GM19455 (cell line): Measurements from ENCODE around the gene TAL2.
"Not testable (repeated sequence)": the region's sequence is repeated elsewhere in the genome, so short reads cannot be mapped to it uniquely, and the experiment has no call there.

Experiments used
- ATAC-seq: cut with Tn5 transposase; IDR thresholded peaks from one replicate; pipeline ENCODE4 v1.9.1; 2021; ENCODE audit not compliant: unreplicated experiment

Gene TAL2

GRCh38 chr9:105673850-105674387, 11.7 kb downstream of the TAL2 start:
- ATAC-seq: no peak

DNA sequence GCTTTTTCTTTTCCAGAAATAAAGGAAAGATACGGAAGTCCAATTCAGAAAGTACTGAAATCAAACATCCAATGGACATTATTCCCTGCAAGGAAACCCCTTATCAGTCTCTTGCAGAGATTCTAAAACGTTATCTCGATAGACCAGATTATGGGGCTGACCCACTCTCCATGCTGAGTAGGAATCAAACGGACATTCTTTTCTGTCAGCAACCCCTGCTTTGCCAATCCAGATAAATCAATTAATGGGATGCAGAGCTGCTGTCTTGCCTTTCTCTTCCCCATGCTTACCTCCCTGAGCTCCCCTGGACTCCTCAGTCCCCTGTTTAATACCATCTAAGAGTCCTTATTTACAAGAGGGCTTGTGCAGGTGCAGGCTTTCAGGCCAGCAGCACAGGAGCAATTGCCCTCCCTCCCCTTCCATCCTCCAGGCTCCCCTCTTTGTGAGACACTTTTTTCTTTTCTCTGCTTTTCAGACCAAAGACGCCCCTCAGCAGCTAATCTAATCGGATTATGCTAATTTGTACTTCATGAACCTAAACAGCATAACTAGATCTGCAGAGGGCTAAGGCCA, 14.2 kb downstream of the TAL2 start:
- no peak for ATAC-seq

DNA sequence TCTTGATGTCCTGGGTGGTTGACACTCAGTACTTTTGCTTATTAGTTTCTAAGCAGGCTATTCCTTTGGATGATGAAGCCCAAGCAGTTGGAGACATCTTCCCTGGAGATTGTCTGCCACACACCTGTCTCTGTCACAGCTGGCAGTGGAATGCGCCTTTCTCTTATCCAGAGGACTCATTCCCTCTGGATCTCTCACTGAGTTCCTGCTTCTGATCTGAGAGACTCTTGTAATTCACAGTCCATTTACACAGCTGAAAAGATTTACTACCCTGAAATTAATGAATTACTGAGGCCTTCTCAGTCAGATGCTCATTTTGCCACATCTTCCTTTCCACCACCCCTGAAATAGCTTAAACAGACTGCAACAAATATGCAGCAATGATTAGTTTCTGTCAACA, 15.9 kb downstream of the TAL2 start:
- no peak for ATAC-seq

DNA sequence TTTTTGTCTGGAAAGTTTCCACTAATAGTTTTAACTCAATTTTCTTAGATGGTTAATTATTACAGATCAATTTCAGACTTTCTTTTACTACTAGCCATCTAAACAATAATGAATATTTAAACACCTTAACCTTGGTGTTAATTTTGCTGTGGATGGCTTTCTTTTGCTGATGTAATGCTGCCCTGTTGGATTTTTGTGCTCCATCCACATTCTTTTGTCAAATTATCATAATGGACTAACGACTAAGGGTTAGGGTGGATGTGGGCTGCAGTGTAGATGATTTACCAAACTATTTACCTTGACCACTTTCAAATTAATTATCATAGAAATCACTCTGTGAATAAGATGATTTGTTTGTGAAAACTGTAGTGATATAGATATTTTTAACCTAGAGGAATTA, 16.5 kb downstream of the TAL2 start:
- no peak for ATAC-seq

DNA sequence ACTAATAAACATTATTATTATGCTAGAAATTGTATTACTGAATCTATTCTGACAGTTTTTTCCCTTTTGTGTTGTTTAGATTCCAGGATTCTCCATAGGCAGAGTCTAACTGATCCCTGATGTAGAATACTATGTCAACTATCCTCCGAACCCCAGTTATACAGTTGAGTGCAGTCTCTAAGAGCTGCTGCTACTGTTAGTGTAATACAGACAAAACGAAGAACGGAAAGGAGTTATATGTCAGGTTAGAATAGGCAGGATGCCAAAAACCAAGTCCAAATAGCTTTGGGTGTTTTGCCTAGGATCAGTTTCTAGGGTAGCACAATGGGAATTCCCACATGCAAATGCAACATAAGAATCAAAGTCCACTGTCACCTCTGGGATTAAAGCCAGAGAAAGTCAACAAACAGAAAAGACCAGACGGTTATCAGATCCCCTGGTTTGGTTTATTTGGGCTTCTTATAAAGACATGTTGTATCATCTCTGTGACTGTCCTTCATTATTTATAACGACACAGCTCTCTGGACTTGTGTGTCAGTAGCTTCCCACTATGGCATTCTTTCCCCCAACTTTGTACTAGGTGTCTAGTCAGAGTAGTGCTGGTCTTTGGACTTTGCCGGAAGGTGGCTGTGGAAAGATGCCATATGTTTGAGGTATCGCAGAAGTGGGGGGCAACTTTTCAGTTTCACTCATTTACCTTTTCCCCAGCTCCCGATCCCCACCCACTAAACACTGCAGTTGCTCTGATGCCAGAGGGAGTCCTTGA, 17.2 kb downstream of the TAL2 start:
- no peak for ATAC-seq

DNA sequence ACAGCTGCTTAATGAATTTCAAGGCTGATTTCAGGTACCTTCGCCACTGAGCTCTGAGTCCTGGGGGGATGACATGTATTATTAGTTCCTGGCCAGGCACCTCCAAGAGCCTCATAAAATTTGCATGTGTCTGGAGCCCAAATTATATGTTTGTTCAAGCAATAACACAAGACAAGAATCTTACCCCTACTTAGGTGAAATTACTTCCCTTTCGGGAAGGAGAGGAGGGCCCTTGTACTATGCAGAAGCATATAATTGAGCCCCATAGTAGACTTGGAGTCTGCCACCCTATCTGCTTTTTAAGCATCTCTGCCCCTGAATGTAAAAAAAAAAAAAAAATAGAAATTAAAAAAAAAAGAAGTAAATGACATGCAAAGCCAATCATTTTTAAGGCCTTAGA, 19.1 kb downstream of the TAL2 start:
- no peak for ATAC-seq

DNA sequence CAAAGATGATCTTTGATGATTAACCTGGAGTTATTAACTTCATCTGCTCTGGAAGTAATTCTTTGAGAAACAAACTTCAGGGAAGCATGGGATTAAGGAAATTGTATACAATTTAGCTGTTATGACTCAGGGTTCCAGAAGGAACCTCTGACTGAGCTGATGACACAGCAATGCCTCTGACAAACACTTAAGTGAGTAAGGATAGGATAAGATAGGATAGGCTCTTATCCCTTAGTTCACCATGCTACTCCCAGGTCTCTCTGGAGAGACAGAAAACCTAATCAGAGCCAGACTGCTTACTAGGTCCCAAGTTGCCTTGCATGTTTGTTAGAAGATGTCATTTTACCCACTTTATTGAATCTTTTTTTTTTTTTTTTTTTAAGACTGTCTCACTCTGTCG, 19.5 kb downstream of the TAL2 start:
- ATAC-seq: no peak

DNA sequence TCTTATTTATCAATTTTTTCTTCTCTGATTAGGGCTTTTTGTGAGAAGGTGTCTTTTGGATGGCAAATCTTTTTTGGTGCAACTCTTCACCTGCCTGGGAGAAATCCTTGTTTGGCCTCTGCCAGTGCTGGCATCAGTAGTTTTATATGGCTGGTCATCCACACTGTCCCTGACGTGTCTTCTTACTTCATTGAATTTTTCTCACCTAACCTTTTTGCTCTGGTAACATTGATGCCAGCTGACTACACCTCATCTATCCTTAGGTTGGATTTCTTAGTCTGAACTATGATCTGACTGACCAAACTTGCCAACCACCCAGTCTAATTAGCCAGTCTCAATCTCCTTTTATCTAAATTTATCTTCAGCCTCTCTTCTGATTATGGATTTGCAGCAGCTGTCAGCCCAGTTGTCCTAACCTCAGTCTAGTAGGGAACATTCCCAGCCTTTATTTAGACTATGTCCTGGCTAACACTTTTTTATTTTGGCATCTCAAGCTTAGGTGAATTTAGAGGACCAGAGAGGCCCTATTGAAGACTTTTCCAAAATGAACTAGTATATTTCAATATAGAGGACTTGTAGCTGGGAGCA, 21.5 kb downstream of the TAL2 start:
- no peak for ATAC-seq

DNA sequence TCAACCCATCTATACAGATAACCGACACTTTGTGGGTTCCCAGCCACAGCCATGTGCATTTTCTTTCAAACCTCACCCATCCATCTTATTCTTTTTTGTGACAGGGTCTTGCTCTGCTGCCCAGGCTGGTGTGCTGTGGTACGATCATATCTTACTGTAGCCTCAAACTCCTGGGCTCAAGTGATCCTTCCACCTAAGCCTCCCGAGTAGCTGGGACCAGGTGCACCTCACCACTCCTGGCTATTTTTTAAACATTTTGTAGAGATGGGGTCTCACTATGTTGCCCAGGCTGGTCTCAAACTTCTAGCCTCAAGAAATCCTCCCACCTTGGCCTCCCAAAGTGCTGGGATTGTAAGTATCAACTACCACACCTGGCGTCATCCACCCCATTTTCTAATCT, 24.7 kb downstream of the TAL2 start:
- ATAC-seq: no peak

DNA sequence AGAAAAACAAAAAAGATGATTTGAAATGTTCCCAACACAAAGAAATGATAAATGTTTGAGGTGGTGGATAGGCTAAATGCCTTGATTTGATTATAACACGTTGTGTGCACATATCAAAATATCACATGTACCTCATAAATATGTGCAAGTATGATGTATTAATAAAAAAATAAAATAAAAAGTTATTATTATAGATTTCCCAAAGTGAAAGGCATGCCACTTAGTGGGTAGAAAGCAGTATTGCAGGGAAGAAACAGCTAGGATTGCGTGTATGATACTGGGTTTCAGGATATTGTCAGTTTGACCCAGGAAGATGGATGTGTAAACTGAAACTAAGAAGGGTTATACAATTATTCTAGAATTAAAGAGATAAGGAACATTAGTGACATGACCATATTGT, 28.5 kb downstream of the TAL2 start:
- no peak for ATAC-seq

- peak; percentile 30 for ATAC-seq
Observed at GRCh38 chr9:105693435-105694189, 31.4 kb downstream of the TAL2 start.

DNA sequence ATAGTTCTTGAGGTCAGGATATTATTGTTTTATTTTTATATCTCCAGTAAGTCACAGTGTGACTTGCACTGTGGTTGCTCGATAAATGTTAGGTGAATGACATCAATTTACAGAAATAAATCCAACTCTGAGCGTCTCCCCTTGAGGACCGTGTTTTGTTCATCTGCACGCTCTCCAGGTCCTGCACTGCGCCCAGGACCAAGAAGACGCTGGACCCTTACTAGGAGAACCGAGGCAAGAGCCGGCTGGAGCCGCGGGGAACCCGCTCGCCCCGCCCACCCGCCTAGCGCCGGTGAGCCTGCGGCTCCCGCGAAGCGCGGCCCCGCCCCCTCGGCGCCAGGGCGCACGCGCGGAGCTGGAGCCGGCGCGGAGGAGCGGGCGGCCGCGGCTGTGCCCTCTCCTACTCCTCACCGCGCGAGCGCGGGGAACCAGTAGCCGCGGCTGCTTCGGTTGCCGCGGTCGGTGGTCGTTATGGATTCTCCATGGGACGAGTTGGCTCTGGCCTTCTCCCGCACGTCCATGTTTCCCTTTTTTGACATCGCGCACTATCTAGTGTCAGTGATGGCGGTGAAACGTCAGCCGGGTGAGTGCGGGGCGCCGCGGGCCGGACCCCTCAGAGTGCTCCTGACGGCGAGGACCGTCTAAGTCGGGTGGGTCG, 32.1 kb downstream of the TAL2 start, which contains the start of gene TMEM38B:
Gene TMEM38B (plus strand): TSS at position 352 of the 658 bp plus-strand sequence. CDS start 120 bp downstream, at position 472.
- ATAC-seq: peak; percentile 74

GRCh38 chr9:105694848-105695581, 32.8 kb downstream of the TAL2 start:
- ATAC-seq: peak; percentile 73

DNA sequence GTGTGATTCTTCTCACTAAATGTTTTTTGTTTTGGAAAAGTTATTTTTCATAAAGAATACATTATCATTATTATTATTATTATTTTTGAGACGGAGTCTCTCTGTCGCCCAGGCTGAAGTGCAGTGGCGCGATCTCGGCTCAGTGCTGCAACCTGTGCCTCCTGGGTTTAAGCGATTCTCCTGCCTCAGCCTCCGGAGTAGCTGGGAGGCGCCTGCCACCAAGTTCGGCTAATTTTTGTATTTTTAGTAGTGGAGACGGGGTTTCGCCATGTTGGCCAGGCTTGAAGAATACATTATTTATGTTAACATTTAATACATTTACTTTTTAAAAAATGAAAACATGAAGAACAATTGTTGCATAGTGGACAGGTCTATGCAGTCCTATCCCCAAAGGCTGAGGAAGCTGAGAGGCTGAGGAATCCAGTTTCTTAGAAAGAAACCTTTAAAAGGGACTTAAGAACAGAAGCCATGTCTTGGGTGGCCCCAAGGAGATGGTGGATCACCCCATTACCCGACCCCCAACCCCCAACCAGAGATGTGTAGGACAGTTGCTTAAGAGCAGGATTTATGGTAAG, 34.0 kb downstream of the TAL2 start:
- ATAC-seq: no peak

GRCh38 chr9:105697871-105698270, 35.6 kb downstream of the TAL2 start:
- no peak for ATAC-seq

DNA sequence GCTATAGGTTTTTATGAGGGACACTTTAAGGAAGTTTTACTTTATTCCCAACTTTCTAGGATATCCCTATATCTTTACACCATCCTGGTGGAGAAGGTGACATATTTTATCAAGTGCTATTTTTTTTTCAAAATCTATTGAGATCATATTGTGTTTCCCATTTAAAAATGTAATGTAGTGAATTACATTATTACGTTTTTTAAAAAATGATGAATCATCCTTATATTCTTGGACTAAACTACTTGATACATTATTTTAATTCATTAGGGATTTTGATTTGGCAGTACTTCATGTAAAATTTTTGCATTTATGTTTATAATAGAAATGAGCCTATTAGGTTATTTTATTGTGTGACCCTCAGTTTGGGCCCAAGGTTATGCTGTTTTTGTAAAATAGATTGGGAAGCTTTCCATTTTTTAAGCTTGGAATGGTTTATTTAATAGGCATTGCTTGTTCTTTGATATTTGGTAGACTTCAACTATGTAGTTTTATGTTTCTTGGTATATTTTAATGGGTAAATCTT, 36.2 kb downstream of the TAL2 start:
- ATAC-seq: no peak

DNA sequence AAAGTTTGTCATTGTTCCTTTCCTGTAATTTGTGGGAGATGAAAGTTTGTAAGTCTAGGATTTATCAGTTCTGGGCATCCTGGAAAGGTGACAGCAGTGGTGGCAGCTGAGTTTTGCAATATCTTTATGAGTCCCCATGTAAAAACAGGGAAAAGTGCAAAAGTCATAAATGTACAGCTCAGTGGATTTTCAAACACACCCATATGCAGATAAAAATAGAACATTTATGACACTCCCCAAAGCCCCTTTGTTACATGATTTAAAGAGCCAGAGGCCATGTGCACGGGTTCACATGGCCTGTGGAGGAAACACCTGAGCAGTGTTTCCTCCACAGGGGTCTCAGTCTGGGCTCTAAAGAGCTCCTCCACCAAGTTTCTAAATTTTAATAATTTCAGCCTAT, 38.4 kb downstream of the TAL2 start:
- ATAC-seq: no peak

DNA sequence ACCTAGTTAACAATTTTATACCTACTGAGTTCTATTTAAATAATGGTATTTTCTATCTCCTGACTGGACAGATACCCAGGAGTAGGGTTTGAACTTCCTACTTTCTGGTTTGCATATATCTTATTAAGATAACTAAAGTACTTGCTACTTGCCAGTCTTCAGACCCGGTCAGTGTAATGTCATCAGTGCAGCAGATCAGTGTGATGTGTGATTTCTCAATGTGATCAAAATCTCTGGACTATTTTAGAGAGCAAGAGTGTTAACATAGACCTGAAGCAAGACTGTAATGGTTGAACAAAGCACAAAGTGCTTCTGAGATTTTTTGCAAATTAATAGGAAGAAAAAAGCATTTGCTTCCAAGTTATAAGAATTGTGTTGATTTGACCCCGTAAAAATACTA, 38.9 kb downstream of the TAL2 start:
- no peak for ATAC-seq

DNA sequence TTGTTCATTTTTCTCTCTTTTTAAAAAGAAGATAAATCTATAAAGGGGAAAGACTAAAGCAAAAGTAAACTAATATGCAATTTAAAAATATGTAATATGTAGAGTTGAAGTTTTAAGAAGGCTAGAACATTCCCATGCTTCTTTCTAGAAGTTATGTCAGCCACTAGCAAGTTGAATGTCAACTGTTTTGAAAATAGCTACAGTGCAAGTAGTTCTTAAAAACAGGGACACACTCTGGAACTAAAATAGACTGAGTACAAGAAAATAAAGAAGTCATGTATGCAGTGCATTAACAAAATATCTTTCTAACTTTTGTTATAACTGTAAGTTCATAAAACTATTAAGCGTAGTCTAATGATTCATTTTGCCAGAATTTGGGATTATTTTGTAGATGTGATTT, 40.0 kb downstream of the TAL2 start:
- no peak for ATAC-seq

GRCh38 chr9:105703638-105704037, 41.4 kb downstream of the TAL2 start:
- not testable (repeated sequence) for ATAC-seq
